ENCODE results near the gene TBC1D1. TPM values are rescaled to one million over a fixed set of nuclear protein-coding genes. Genes with fewer than 3 reads are reported as not detected.

The TBC1D1 gene
- total RNA-seq, 1 donor from 2014 or later = 54.5 TPM

- no peaks in the 10 kb centered on the region for H3K27me3 ChIP-seq (ENCODE audit: insufficient read depth, low read length)
- no peak overlapping the region for H3K4me3 Mint-ChIP-seq (ENCODE audit: unreplicated experiment)
- no peak overlapping the region for H2AFZ ChIP-seq (ENCODE audit: low read depth, low read length)
- no peak for DNase-seq (ENCODE audit: low read depth)
- H3K4me1 ChIP-seq (ENCODE audit: insufficient read depth, low read length) = no peaks in the 10 kb centered on the region
- no peak overlapping the region for H3K4me2 ChIP-seq (ENCODE audit: low read length)
- no peaks in the 10 kb centered on the region for H3K9me3 Mint-ChIP-seq (ENCODE audit: unreplicated experiment)
- no peak overlapping the region for H3K27ac ChIP-seq (ENCODE audit: low read depth, low read length)
- no peaks in the 10 kb centered on the region for H4K20me1 ChIP-seq (ENCODE audit: insufficient read depth, low read length)
- H3K27me3 Mint-ChIP-seq (ENCODE audit: low read depth, unreplicated experiment) = no peaks in the 10 kb centered on the region
- H3K79me2 ChIP-seq (ENCODE audit: insufficient read depth, low read length) = no peaks in the 10 kb centered on the region
- TF ChIP-seq EZH2 (IDR thresholded peaks at IDR 0.05; ENCODE audit: insufficient read depth, low read length) (no peak), CTCF (IDR thresholded peaks at IDR 0.05; ENCODE audit: insufficient read depth, low read depth, low read length) (no peak)
- peaks cover 12% of the 10 kb centered on the region for H3K36me3 Mint-ChIP-seq (ENCODE audit: low read depth, unreplicated experiment)
- no peak overlapping the region for H3K27ac Mint-ChIP-seq (ENCODE audit: unreplicated experiment)
- H3K9me3 ChIP-seq (ENCODE audit: insufficient read depth, low read depth, low read length) = no peaks in the 10 kb centered on the region
- H3K36me3 ChIP-seq (ENCODE audit: insufficient read depth, low read length) = peaks cover 16% of the 10 kb centered on the region
- H3K4me3 ChIP-seq (ENCODE audit: insufficient read depth, low read depth, low read length) = no peak overlapping the region
- H3K4me1 Mint-ChIP-seq (ENCODE audit: low read depth, unreplicated experiment) = peaks cover 3% of the 10 kb centered on the region
- no peak overlapping the region for H3K9ac ChIP-seq (ENCODE audit: low read length)
- no peak for FAIRE-seq
These were observed 153.2 kb downstream of the TBC1D1 start for GRCh38 chr4:38044060-38044459.

GRCh38 chr4:38045289-38045988 is 154.6 kb downstream of the TBC1D1 start:
- Mint-ChIP-seq H3K27ac (ENCODE audit: unreplicated experiment) (no peak overlapping the region), H3K4me3 (ENCODE audit: unreplicated experiment) (no peak overlapping the region), H3K4me1 (ENCODE audit: low read depth, unreplicated experiment) (peaks cover 4% of the 10 kb centered on the region), H3K9me3 (ENCODE audit: unreplicated experiment) (no peaks in the 10 kb centered on the region), H3K27me3 (ENCODE audit: low read depth, unreplicated experiment) (no peaks in the 10 kb centered on the region), H3K36me3 (ENCODE audit: low read depth, unreplicated experiment) (peaks cover 18% of the 10 kb centered on the region)
- H3K4me3 ChIP-seq (ENCODE audit: insufficient read depth, low read depth, low read length) = no peak overlapping the region
- no peaks in the 10 kb centered on the region for H3K9me3 ChIP-seq (ENCODE audit: insufficient read depth, low read depth, low read length)
- peaks cover 19% of the 10 kb centered on the region for H3K36me3 ChIP-seq (ENCODE audit: insufficient read depth, low read length)
- no peak overlapping the region for H2AFZ ChIP-seq (ENCODE audit: low read depth, low read length)
- no peak for TF ChIP-seq EZH2 (IDR thresholded peaks at IDR 0.05; ENCODE audit: insufficient read depth, low read length)
- H3K79me2 ChIP-seq (ENCODE audit: insufficient read depth, low read length) = no peaks in the 10 kb centered on the region
- no peaks in the 10 kb centered on the region for H4K20me1 ChIP-seq (ENCODE audit: insufficient read depth, low read length)
- no peak overlapping the region for H3K27ac ChIP-seq (ENCODE audit: low read depth, low read length)
- no peaks in the 10 kb centered on the region for H3K27me3 ChIP-seq (ENCODE audit: insufficient read depth, low read length)
- FAIRE-seq = no peak
- H3K4me2 ChIP-seq (ENCODE audit: low read length) = no peak overlapping the region
- H3K4me1 ChIP-seq (ENCODE audit: insufficient read depth, low read length) = no peaks in the 10 kb centered on the region
- H3K9ac ChIP-seq (ENCODE audit: low read length) = no peak overlapping the region
- DNase-seq (ENCODE audit: low read depth) = no peak

GRCh38 chr4:38046727-38047489 is 156.0 kb downstream of the TBC1D1 start:
- Mint-ChIP-seq H3K4me3 (ENCODE audit: unreplicated experiment) (no peak overlapping the region), H3K27ac (ENCODE audit: unreplicated experiment) (no peak overlapping the region), H3K36me3 (ENCODE audit: low read depth, unreplicated experiment) (peaks cover 18% of the 10 kb centered on the region), H3K4me1 (ENCODE audit: low read depth, unreplicated experiment) (peaks cover 14% of the 10 kb centered on the region), H3K27me3 (ENCODE audit: low read depth, unreplicated experiment) (no peaks in the 10 kb centered on the region), H3K9me3 (ENCODE audit: unreplicated experiment) (no peaks in the 10 kb centered on the region)
- Histone ChIP-seq H3K27me3 (ENCODE audit: insufficient read depth, low read length) (no peaks in the 10 kb centered on the region), H3K4me3 (ENCODE audit: insufficient read depth, low read depth, low read length) (no peak overlapping the region), H3K27ac (ENCODE audit: low read depth, low read length) (no peak overlapping the region), H3K79me2 (ENCODE audit: insufficient read depth, low read length) (no peaks in the 10 kb centered on the region), H3K9ac (ENCODE audit: low read length) (no peak overlapping the region), H3K36me3 (ENCODE audit: insufficient read depth, low read length) (peaks cover 20% of the 10 kb centered on the region), H3K4me2 (ENCODE audit: low read length) (no peak overlapping the region), H4K20me1 (ENCODE audit: insufficient read depth, low read length) (no peaks in the 10 kb centered on the region), H3K9me3 (ENCODE audit: insufficient read depth, low read depth, low read length) (no peaks in the 10 kb centered on the region), H2AFZ (ENCODE audit: low read depth, low read length) (no peak overlapping the region), H3K4me1 (ENCODE audit: insufficient read depth, low read length) (no peaks in the 10 kb centered on the region)
- TF ChIP-seq CTCF (IDR thresholded peaks at IDR 0.05; ENCODE audit: insufficient read depth, low read depth, low read length) (no peak), EZH2 (IDR thresholded peaks at IDR 0.05; ENCODE audit: insufficient read depth, low read length) (no peak)
- no peak for FAIRE-seq
- peak; percentile 14 for DNase-seq (ENCODE audit: low read depth)

All from astrocyte (in vitro differentiated cells and primary cell).